ENCODE data around the gene SPDEF.

The SPDEF gene

DNA sequence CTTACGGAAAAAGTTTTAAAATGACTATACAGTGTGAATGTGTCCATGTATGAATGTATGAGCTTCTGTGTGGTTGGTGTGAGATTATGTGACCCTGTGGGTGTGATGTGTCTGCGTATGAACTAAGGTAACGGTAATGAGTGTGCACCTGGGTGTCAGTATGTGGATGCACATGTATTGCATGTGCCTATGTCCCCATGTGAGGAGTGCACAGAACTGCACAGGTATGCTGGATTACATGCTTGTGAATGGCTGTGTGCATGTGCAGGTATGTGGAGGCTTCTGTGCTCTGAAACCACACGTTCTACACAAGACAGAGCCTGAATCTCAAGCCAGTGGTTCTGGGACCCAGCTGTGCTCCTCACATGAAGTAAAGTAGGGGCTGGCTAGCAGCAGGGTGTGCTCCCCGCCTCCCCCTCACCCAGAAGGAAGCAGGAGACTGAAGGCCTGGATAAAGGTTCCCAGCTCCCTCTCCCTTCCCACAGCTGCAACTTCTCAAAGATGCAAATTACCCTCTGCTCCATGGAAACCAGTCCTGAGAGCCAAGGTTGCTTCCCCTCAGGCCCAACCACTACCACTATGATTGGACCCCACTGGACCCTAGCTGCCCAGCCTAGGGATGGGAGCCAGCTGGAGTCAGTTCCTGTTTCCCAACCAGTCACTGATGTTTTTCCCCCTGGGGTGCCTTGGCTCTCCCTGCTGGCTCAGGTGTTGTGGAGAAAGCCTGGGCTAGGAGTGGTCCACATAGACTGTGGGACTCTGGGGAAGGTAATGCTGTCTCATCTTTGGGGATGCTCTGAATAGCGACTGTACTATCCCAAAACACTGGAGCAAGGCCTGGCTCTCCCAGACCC lies 24.8 kb upstream of the SPDEF start (continued):
- TF ChIP-seq, protein P1, sequence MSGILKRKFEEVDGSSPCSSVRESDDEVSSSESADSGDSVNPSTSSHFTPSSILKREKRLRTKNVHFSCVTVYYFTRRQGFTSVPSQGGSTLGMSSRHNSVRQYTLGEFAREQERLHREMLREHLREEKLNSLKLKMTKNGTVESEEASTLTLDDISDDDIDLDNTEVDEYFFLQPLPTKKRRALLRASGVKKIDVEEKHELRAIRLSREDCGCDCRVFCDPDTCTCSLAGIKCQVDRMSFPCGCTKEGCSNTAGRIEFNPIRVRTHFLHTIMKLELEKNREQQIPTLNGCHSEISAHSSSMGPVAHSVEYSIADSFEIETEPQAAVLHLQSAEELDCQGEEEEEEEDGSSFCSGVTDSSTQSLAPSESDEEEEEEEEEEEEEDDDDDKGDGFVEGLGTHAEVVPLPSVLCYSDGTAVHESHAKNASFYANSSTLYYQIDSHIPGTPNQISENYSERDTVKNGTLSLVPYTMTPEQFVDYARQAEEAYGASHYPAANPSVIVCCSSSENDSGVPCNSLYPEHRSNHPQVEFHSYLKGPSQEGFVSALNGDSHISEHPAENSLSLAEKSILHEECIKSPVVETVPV (CRISPR knock-in tag; IDR thresholded peaks at IDR 0.05) = no peak

DNA sequence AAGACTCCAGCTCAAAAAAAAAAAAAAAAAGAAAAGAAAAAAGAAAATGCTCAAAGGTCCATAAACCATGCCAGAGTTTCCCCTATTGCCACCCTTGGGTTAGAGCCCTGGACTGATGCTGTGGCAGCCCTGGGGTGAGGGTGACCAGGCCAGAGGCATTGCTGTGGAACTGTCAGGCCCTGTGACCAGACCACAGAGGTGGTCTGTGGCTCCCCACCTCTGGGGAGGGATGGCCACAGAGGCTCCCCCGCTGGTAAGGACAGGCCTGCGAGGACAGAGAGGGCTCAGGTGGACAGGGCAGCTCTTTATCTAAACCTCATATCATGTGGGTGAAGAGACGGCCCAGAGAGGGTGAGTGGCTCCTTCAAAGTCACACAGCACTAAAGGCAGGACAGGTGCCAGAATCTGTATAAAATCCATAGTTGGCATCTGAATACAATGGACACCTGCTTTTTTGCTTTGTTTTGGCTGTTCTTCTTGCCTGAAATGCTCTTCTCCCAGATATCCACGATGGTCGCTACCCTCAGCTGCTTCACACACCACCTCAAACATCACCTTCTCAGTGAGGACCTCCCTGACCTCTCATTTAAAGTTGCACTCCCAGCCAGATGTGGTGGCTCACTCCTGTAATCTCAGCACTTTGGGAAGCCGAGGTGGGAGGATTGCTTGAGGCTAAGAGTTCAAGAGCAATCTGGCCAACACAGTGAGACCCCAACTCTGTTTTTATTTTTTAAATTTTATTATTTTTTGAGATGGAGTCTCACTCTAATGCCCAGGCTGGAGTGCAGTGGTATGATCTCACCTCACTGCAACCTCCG lies 22.5 kb upstream of the SPDEF start:
- no peak for ATAC-seq
- TF ChIP-seq BACH2 (CRISPR knock-in tag; IDR thresholded peaks at IDR 0.05; ENCODE audit: borderline replicate concordance) (no peak), PPARA (CRISPR knock-in tag; IDR thresholded peaks at IDR 0.05; ENCODE audit: borderline replicate concordance) (no peak), ZNF70 (CRISPR knock-in tag; IDR thresholded peaks at IDR 0.05) (no peak), CSDC2 (CRISPR knock-in tag; IDR thresholded peaks at IDR 0.05) (no peak), ISL1 (CRISPR knock-in tag; IDR thresholded peaks at IDR 0.05) (no peak), ZFP30 (CRISPR knock-in tag; IDR thresholded peaks at IDR 0.05) (no peak), ARNTL (CRISPR knock-in tag; IDR thresholded peaks at IDR 0.05; ENCODE audit: borderline replicate concordance, low read depth) (no peak), ZNF565 (CRISPR knock-in tag; conservative IDR thresholded peaks at IDR 0.05; ENCODE audit: low read depth) (no peak), GLIS3 (CRISPR knock-in tag; IDR thresholded peaks at IDR 0.05) (no peak)
- TF ChIP-seq, protein P2, sequence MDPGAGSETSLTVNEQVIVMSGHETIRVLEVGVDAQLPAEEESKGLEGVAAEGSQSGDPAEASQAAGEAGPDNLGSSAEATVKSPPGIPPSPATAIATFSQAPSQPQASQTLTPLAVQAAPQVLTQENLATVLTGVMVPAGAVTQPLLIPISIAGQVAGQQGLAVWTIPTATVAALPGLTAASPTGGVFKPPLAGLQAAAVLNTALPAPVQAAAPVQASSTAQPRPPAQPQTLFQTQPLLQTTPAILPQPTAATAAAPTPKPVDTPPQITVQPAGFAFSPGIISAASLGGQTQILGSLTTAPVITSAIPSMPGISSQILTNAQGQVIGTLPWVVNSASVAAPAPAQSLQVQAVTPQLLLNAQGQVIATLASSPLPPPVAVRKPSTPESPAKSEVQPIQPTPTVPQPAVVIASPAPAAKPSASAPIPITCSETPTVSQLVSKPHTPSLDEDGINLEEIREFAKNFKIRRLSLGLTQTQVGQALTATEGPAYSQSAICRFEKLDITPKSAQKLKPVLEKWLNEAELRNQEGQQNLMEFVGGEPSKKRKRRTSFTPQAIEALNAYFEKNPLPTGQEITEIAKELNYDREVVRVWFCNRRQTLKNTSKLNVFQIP (CRISPR knock-in tag; IDR thresholded peaks at IDR 0.05; ENCODE audit: borderline replicate concordance, low read depth) = no peak

DNA sequence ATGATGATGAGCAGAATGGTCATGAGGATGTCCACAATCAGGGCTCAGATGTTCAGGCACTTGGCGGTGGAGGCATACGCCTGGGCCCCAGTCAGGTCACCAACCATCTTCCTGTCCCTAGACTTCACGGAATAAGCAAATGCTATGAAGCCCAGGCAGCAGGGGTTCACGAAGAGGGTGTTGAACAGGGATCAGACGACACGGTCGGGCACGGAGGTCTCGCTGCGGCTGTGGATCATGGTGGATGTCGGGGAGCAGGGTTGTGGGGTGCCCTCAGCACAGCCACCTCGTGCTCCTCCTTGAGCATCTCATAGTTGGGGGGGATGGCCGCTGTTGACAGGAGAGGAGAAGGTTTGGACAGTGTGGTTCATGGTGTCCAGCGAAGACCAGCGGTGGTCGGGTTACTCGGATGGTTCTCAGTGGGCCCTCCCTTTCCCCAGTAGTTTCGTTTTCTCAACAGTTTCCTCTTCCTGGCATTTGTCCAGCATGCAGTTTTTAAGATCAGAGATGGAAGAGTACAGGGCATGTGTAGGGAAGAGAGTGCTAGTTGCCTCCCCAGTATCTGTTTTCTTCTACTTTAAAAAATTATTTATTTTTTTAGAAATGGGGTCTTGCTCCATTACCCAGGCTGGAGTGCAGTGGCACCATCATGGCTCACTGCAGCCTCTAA lies 20.3 kb upstream of the SPDEF start:
- no peak for ATAC-seq
- TF ChIP-seq, protein P3, sequence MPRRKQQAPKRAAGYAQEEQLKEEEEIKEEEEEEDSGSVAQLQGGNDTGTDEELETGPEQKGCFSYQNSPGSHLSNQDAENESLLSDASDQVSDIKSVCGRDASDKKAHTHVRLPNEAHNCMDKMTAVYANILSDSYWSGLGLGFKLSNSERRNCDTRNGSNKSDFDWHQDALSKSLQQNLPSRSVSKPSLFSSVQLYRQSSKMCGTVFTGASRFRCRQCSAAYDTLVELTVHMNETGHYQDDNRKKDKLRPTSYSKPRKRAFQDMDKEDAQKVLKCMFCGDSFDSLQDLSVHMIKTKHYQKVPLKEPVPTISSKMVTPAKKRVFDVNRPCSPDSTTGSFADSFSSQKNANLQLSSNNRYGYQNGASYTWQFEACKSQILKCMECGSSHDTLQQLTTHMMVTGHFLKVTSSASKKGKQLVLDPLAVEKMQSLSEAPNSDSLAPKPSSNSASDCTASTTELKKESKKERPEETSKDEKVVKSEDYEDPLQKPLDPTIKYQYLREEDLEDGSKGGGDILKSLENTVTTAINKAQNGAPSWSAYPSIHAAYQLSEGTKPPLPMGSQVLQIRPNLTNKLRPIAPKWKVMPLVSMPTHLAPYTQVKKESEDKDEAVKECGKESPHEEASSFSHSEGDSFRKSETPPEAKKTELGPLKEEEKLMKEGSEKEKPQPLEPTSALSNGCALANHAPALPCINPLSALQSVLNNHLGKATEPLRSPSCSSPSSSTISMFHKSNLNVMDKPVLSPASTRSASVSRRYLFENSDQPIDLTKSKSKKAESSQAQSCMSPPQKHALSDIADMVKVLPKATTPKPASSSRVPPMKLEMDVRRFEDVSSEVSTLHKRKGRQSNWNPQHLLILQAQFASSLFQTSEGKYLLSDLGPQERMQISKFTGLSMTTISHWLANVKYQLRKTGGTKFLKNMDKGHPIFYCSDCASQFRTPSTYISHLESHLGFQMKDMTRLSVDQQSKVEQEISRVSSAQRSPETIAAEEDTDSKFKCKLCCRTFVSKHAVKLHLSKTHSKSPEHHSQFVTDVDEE (CRISPR knock-in tag; IDR thresholded peaks at IDR 0.05) = no peak
- TF ChIP-seq, protein P4, sequence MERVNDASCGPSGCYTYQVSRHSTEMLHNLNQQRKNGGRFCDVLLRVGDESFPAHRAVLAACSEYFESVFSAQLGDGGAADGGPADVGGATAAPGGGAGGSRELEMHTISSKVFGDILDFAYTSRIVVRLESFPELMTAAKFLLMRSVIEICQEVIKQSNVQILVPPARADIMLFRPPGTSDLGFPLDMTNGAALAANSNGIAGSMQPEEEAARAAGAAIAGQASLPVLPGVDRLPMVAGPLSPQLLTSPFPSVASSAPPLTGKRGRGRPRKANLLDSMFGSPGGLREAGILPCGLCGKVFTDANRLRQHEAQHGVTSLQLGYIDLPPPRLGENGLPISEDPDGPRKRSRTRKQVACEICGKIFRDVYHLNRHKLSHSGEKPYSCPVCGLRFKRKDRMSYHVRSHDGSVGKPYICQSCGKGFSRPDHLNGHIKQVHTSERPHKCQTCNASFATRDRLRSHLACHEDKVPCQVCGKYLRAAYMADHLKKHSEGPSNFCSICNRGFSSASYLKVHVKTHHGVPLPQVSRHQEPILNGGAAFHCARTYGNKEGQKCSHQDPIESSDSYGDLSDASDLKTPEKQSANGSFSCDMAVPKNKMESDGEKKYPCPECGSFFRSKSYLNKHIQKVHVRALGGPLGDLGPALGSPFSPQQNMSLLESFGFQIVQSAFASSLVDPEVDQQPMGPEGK (CRISPR knock-in tag; IDR thresholded peaks at IDR 0.05; ENCODE audit: borderline replicate concordance) = no peak
- TF ChIP-seq ZNF565 (CRISPR knock-in tag; conservative IDR thresholded peaks at IDR 0.05; ENCODE audit: low read depth) (no peak), PPARA (CRISPR knock-in tag; IDR thresholded peaks at IDR 0.05; ENCODE audit: borderline replicate concordance) (no peak), GLIS3 (CRISPR knock-in tag; IDR thresholded peaks at IDR 0.05) (no peak), SNAI2 (CRISPR knock-in tag; IDR thresholded peaks at IDR 0.05) (no peak), BACH2 (CRISPR knock-in tag; IDR thresholded peaks at IDR 0.05; ENCODE audit: borderline replicate concordance) (no peak), ARNTL (CRISPR knock-in tag; IDR thresholded peaks at IDR 0.05; ENCODE audit: borderline replicate concordance, low read depth) (no peak), CSDC2 (CRISPR knock-in tag; IDR thresholded peaks at IDR 0.05) (no peak), ZNF70 (CRISPR knock-in tag; IDR thresholded peaks at IDR 0.05) (no peak), RARB (CRISPR knock-in tag; IDR thresholded peaks at IDR 0.05) (no peak), ZC3H10 (CRISPR knock-in tag; IDR thresholded peaks at IDR 0.05) (no peak), ESRRG (CRISPR knock-in tag; IDR thresholded peaks at IDR 0.05) (no peak), ZNF8 (CRISPR knock-in tag; IDR thresholded peaks at IDR 0.05) (no peak), TOX (CRISPR knock-in tag; IDR thresholded peaks at IDR 0.05; ENCODE audit: borderline replicate concordance) (no peak)
- TF ChIP-seq, protein P5, sequence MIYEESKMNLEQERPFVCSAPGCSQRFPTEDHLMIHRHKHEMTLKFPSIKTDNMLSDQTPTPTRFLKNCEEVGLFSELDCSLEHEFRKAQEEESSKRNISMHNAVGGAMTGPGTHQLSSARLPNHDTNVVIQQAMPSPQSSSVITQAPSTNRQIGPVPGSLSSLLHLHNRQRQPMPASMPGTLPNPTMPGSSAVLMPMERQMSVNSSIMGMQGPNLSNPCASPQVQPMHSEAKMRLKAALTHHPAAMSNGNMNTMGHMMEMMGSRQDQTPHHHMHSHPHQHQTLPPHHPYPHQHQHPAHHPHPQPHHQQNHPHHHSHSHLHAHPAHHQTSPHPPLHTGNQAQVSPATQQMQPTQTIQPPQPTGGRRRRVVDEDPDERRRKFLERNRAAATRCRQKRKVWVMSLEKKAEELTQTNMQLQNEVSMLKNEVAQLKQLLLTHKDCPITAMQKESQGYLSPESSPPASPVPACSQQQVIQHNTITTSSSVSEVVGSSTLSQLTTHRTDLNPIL (CRISPR knock-in tag; IDR thresholded peaks at IDR 0.05; ENCODE audit: low read depth) = no peak
